GM12878 (cell line): ENCODE measurements around the gene THOC6. TPM values are rescaled to one million over a fixed set of nuclear protein-coding genes. Genes with fewer than 3 reads are reported as not detected.

Source experiments
- ATAC-seq: fragments of 200-7000 bp; cut with Tn5 transposase; 3 replicates; pipeline ENCODE4 v1.9.1; 2020; ENCODE audit warnings: mild to moderate bottlenecking, moderate library complexity
- BruUV-seq: library from RNA; stranded (reverse); fragments of 400-500 nt; replicated peaks from 2 replicates; lab custom pipeline; 2021; lab: Mats Ljungman, UMichigan
- CTCF ChIA-PET: fragments of 300-600 bp; sonication (Branson Sonifier 250); formaldehyde crosslinking; extraction: SDS; loops from one replicate; lab custom pipeline; 2021; ENCODE audit warnings: inconsistent platforms; lab: Yijun Ruan, JAX
- POLR2A ChIA-PET: fragments of 350-600 bp; formaldehyde crosslinking; extraction: SDS; loops from one replicate; lab custom pipeline; 2021; ENCODE audit warnings: inconsistent platforms; lab: Charles Lee
- RAD21 ChIA-PET: fragments of 300-600 bp; sonication (Branson Sonifier 250); formaldehyde crosslinking; loops from one replicate; lab custom pipeline; 2023; ENCODE audit warnings: antibody characterized with exemption; ENCODE audit not compliant: unreplicated experiment; lab: Charles Lee
- SMC1A ChIA-PET: fragments of 300-600 bp; sonication (Branson Sonifier 250); formaldehyde crosslinking; loops from one replicate; lab custom pipeline; 2023; ENCODE audit not compliant: unreplicated experiment, uncharacterized antibody; lab: Charles Lee
- DNase-seq: peaks from one replicate; pipeline ENCODE4 v3.0.0-alpha.2; 2011; ENCODE audit warnings: low read depth, low spot score
- FAIRE-seq: peaks from 3 replicates; lab custom pipeline; 2011; peaks lifted over from hg19 to GRCh38; lab: Jason Lieb, UNC
- H2AFZ ChIP-seq: 2 replicates; pipeline ENCODE4 v1.6.0; 2011; ENCODE audit warnings: low read depth, low read length, control low read depth; ENCODE audit not compliant: control insufficient read depth
- H3K27ac ChIP-seq: 2 replicates; pipeline ENCODE4 v1.5.1; 2011; ENCODE audit warnings: control low read depth; ENCODE audit not compliant: control insufficient read depth, insufficient read depth
- H3K27me3 ChIP-seq, 2 experiments: replicated peaks in 1 of 2; 2 replicates each; pipeline versions ENCODE4 v1.6.0 to v1.6.1; 2011; ENCODE audit warnings: low read length in 1 of 2; ENCODE audit not compliant: control insufficient read depth in 2 of 2, insufficient read depth in 2 of 2
- H3K36me3 ChIP-seq, 2 experiments: 2 replicates each; pipeline ENCODE4 v1.5.1; 2011; ENCODE audit warnings: low read length in 1 of 2; ENCODE audit not compliant: control insufficient read depth in 2 of 2, insufficient read depth in 2 of 2
- H3K4me1 ChIP-seq: 2 replicates; pipeline ENCODE4 v1.6.1; 2011; ENCODE audit warnings: mild to moderate bottlenecking, low read length, moderate library complexity, mixed read lengths; ENCODE audit not compliant: control insufficient read depth, insufficient read depth
- H3K4me2 ChIP-seq: 2 replicates; pipeline ENCODE4 v1.6.0; 2011; ENCODE audit warnings: control low read depth; ENCODE audit not compliant: control insufficient read depth, insufficient read depth
- H3K4me3 ChIP-seq: fragments of 200-600 bp; sonication (generic); 2 replicates; pipeline ENCODE4 v1.5.1; 2016
- H3K79me2 ChIP-seq: 2 replicates; pipeline ENCODE4 v1.6.0; 2011; ENCODE audit warnings: low read length; ENCODE audit not compliant: control insufficient read depth, insufficient read depth
- H3K9ac ChIP-seq: 2 replicates; pipeline ENCODE4 v1.8.0; 2011; ENCODE audit warnings: low read length, control low read depth, mixed read lengths; ENCODE audit not compliant: control insufficient read depth, insufficient read depth
- H3K9me3 ChIP-seq: replicated peaks from 3 replicates; pipeline ENCODE4 v1.5.1; 2011; ENCODE audit warnings: mild to moderate bottlenecking, low read length; ENCODE audit not compliant: control insufficient read depth, insufficient read depth
- H4K20me1 ChIP-seq: 2 replicates; pipeline ENCODE4 v1.6.0; 2011; ENCODE audit not compliant: control insufficient read depth, insufficient read depth
- EED ChIP-seq: sonication (generic); IDR thresholded peaks from 2 replicates; pipeline ENCODE4 v1.6.1; 2016; ENCODE audit warnings: antibody characterized with exemption, low read depth
- FOXM1 ChIP-seq: IDR thresholded peaks from 2 replicates; pipeline ENCODE4 v1.6.1; 2012; ENCODE audit warnings: low read depth, mild to moderate bottlenecking, inconsistent platforms, low read length, moderate library complexity
- KLF5 ChIP-seq: fragments of 450-650 bp; IDR thresholded peaks from 2 replicates; pipeline ENCODE4 v1.6.1; 2014; ENCODE audit warnings: mild to moderate bottlenecking; ENCODE audit not compliant: partially characterized antibody
- NFXL1 ChIP-seq: fragments of 450-650 bp; IDR thresholded peaks from 2 replicates; pipeline ENCODE4 v1.6.1; 2017; ENCODE audit warnings: antibody characterized with exemption, mild to moderate bottlenecking, borderline replicate concordance
- NR2C2 ChIP-seq: IDR thresholded peaks from 2 replicates; pipeline ENCODE4 v1.6.1; 2011; ENCODE audit warnings: borderline replicate concordance, low read depth; ENCODE audit not compliant: control insufficient read depth, insufficient read length
- NRF1 ChIP-seq: conservative IDR thresholded peaks from 2 replicates; pipeline ENCODE4 v1.6.1; 2011; ENCODE audit warnings: mild to moderate bottlenecking, low read depth, low read length, improper control_type of control experiment
- PML ChIP-seq: IDR thresholded peaks from 2 replicates; pipeline ENCODE4 v1.6.1; 2012; ENCODE audit warnings: low read length, inconsistent platforms
- SIX5 ChIP-seq: IDR thresholded peaks from 2 replicates; pipeline ENCODE4 v1.6.1; 2011; ENCODE audit warnings: mild to moderate bottlenecking, low read depth, low read length, moderate library complexity; ENCODE audit not compliant: severe bottlenecking
- SPI1 ChIP-seq: IDR thresholded peaks from 2 replicates; pipeline ENCODE4 v1.6.1; 2011; ENCODE audit warnings: low read depth, mild to moderate bottlenecking, low read length, moderate library complexity, borderline replicate concordance; ENCODE audit not compliant: insufficient read depth
- TBL1XR1 ChIP-seq: IDR thresholded peaks from 2 replicates; pipeline ENCODE4 v1.6.1; 2012; ENCODE audit warnings: low read depth, low read length, improper control_type of control experiment
- WGBS: methylation state at CpG from one replicate; pipeline ENCODE4 v1.1.6; 2016; ENCODE audit warnings: low lambda C conversion rate; ENCODE audit not compliant: insufficient replicate concordance, insufficient coverage; ENCODE audit errors: missing lambda C conversion rate; 5-methylcytosine and 5-hydroxymethylcytosine counted together
- in situ Hi-C: fragments of 300-500 bp; cut with MboI; formaldehyde crosslinking; loops from 9 replicates; pipeline ENCODE4 v1.14.3; 2018; ENCODE audit warnings: mixed read lengths
- intact Hi-C: fragments of 100-400 bp; cut with micrococcal nuclease; formaldehyde crosslinking; loops from one replicate; pipeline ENCODE4 v1.14.2; 2022; ENCODE audit not compliant: unreplicated experiment
- polyA plus RNA-seq, 11 experiments: library from polyadenylated mRNA; depleted of rRNA in 4 of 11; unstranded in 6 of 11; stranded (reverse) in 5 of 11; fragments of >200 nt; fragmentation: Nextera tagmentation in 4 of 11; fragmentation: Illumina TruSeq in 1 of 11; extraction: Ambion mirVana in 4 of 11; extraction: Trizol in 1 of 11; gene quantifications; 1 replicate in 1 of 11; 2 replicates in 10 of 11; pipeline versions ENCODE4 v1.2.1 to v1.2.3, GENCODE V29; 2011 to 2016; ENCODE audit warnings: inconsistent platforms in 2 of 11, missing spikeins in 2 of 11, low read depth in 1 of 11
- total RNA-seq, 4 experiments: library from RNA; depleted of rRNA in 3 of 4; stranded (reverse); fragments of >200 nt in 3 of 4; fragmentation: Illumina TruSeq in 1 of 4; extraction: Trizol in 1 of 4; gene quantifications; 2 replicates each; pipeline versions ENCODE4 v1.2.1 to v1.2.3, GENCODE V29; 2013 to 2021
- TF ChIP-seq, protein P1 (sequence below): IDR thresholded peaks from 2 replicates; pipeline ENCODE4 v1.6.1; 2012; ENCODE audit warnings: low read length, inconsistent platforms
- TF ChIP-seq, protein P2 (sequence below): IDR thresholded peaks from 2 replicates; pipeline ENCODE4 v1.6.1; 2012; ENCODE audit warnings: improper control_type of control experiment, low read depth, low read length; ENCODE audit not compliant: insufficient replicate concordance
- TF ChIP-seq, protein P3 (sequence below): IDR thresholded peaks from 2 replicates; pipeline ENCODE4 v1.6.1; 2011; ENCODE audit warnings: low read depth, mild to moderate bottlenecking, low read length, moderate library complexity, borderline replicate concordance; ENCODE audit errors: extremely low read depth

The THOC6 gene
- total and polyA plus RNA-seq, 10 of the 15 experiments (the other 5 are each of a cell fraction or from before 2014, with no cell fraction given) = 1.0 to 54.4 (median 27.9) TPM

DNA sequence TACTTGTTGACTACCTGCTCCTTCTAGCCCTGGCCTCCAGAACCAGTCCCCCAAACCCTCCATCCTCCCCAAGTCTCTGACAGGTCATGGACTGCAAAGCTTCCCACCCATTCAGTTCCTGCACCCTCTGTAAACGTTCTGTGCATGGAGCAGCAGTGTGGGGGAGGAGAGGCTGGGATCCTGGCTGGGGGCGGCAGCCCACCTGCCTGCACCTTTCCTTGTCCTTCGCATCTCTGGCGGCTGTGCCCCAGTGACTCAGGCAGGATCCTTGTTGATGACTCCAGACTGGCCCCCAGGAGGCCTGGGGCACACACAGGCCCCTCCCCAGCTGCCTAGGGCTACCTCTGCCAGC, 42.0 kb upstream of the THOC6 start:
- Histone ChIP-seq H3K9me3 (no peaks in the 10 kb centered on the region), H3K79me2 (peaks cover 11% of the 10 kb centered on the region), H3K27ac (no peak overlapping the region), H4K20me1 (no peaks in the 10 kb centered on the region), H3K4me3 (no peak overlapping the region), H3K9ac (no peak overlapping the region), H3K36me3 (peaks cover 0 to 1% of the 10 kb centered on the region in 2 experiments; a peak in 1 of 4 replicates), H3K27me3 (no peaks in the 10 kb centered on the region), H3K4me2 (no peak overlapping the region), H3K4me1 (peaks cover 7% of the 10 kb centered on the region), H2AFZ (no peak overlapping the region)
- ATAC-seq (no peak), FAIRE-seq (no peak), DNase-seq (no peak)
- ChIA-PET POLR2A (interaction anchor here (2.9 kb wide), 1 partner anchor 12 kb away, joined by 18 read pairs; the partner anchor contains the start of gene PAQR4), RAD21 (interaction anchor here (1.2 to 2.4 kb wide), 2 partner anchors 12 to 55 kb away, joined by 3 to 6 read pairs; partner anchors contain the start of gene PAQR4), SMC1A (interaction anchor here (0.5 kb wide), 1 partner anchor 71 kb away, joined by 4 read pairs; no protein-coding TSS in a partner anchor), CTCF (interaction anchor here (1.0 to 2.3 kb wide), 6 partner anchors 12 to 99 kb away, joined by 3 to 13 read pairs (median 4); partner anchors contain the start of genes FLYWCH2 and PAQR4)
- in situ Hi-C loops (no loop called here), intact Hi-C loops (loop anchor here (5.0 kb wide), 2 partner anchors 55 to 75 kb away; no protein-coding TSS in a partner anchor)
- BruUV-seq = no TSS peak
- WGBS = 75% methylated on average over 4 of the region's 4 CpGs
- TF ChIP-seq KLF5 (no peak), NR2C2 (no peak), FOXM1 (no peak), TBL1XR1 (no peak), EED (no peak), SPI1 (no peak), PML (no peak), SIX5 (no peak), NRF1 (no peak), NFXL1 (no peak)
- TF ChIP-seq, protein P1, sequence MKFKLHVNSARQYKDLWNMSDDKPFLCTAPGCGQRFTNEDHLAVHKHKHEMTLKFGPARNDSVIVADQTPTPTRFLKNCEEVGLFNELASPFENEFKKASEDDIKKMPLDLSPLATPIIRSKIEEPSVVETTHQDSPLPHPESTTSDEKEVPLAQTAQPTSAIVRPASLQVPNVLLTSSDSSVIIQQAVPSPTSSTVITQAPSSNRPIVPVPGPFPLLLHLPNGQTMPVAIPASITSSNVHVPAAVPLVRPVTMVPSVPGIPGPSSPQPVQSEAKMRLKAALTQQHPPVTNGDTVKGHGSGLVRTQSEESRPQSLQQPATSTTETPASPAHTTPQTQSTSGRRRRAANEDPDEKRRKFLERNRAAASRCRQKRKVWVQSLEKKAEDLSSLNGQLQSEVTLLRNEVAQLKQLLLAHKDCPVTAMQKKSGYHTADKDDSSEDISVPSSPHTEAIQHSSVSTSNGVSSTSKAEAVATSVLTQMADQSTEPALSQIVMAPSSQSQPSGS = no peak
- TF ChIP-seq, protein P2, sequence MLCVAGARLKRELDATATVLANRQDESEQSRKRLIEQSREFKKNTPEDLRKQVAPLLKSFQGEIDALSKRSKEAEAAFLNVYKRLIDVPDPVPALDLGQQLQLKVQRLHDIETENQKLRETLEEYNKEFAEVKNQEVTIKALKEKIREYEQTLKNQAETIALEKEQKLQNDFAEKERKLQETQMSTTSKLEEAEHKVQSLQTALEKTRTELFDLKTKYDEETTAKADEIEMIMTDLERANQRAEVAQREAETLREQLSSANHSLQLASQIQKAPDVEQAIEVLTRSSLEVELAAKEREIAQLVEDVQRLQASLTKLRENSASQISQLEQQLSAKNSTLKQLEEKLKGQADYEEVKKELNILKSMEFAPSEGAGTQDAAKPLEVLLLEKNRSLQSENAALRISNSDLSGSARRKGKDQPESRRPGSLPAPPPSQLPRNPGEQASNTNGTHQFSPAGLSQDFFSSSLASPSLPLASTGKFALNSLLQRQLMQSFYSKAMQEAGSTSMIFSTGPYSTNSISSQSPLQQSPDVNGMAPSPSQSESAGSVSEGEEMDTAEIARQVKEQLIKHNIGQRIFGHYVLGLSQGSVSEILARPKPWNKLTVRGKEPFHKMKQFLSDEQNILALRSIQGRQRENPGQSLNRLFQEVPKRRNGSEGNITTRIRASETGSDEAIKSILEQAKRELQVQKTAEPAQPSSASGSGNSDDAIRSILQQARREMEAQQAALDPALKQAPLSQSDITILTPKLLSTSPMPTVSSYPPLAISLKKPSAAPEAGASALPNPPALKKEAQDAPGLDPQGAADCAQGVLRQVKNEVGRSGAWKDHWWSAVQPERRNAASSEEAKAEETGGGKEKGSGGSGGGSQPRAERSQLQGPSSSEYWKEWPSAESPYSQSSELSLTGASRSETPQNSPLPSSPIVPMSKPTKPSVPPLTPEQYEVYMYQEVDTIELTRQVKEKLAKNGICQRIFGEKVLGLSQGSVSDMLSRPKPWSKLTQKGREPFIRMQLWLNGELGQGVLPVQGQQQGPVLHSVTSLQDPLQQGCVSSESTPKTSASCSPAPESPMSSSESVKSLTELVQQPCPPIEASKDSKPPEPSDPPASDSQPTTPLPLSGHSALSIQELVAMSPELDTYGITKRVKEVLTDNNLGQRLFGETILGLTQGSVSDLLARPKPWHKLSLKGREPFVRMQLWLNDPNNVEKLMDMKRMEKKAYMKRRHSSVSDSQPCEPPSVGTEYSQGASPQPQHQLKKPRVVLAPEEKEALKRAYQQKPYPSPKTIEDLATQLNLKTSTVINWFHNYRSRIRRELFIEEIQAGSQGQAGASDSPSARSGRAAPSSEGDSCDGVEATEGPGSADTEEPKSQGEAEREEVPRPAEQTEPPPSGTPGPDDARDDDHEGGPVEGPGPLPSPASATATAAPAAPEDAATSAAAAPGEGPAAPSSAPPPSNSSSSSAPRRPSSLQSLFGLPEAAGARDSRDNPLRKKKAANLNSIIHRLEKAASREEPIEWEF = no peak
- TF ChIP-seq, protein P3, sequence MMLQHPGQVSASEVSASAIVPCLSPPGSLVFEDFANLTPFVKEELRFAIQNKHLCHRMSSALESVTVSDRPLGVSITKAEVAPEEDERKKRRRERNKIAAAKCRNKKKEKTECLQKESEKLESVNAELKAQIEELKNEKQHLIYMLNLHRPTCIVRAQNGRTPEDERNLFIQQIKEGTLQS = no peak
